DND-41 (cell line): ENCODE measurements around the gene ADGRG6.

Source experiments
- CTCF ChIP-seq: IDR thresholded peaks from 2 replicates; pipeline ENCODE4 v1.5.1; 2012; ENCODE audit warnings: borderline replicate concordance, low read length, moderate library complexity, mild to moderate bottlenecking; ENCODE audit not compliant: poor library complexity, severe bottlenecking; ENCODE audit errors: extremely low read depth
- EZH2 ChIP-seq: IDR thresholded peaks from 3 replicates; pipeline ENCODE4 v1.6.1; 2012; ENCODE audit warnings: borderline replicate concordance, low read depth, mild to moderate bottlenecking, moderate library complexity, low read length, inconsistent platforms; ENCODE audit not compliant: severe bottlenecking

DNA sequence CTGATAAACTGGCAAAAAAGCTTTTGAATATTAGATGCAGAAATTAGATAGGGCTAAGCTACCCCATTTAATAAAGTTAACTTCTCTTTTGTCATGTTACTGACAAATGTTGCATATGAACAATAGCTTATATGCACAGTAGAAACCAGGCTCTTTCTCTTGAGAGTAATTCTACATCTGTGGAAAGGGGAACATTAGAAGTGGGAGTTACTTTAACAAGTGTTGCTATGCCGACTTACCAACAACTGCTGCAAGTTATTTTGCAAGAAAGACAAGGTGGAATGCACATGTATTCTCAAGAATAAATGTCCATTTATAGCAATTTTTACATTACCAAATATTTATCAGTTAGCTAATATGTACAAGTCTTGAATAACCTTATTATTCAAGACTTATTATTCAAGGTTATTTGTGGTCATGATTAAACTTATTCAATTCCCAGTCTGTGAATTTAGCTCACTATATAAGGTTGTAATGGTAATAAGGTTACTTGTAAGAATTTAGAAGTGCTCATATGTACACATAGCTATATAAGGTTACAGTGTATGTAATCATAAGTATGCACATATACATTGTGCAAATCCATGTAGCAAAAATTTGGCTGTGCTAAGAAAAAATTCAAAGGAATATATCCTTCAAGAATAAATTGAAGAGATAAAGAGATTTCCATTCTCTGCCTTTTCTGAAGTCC is 38.3 kb downstream of the ADGRG6 start:
- TF ChIP-seq CTCF (no peak), EZH2 (no peak)
